Mesenchymal stem cell (in vitro differentiated cells and primary cell): ENCODE results near the gene PLXDC1.
"Not testable (repeated sequence)": the region's sequence is repeated elsewhere in the genome, so short reads cannot be mapped to it uniquely, and the experiment has no call there.

Experiments
- DNase-seq: peaks from one replicate; pipeline ENCODE4 v3.0.0-alpha.2; 2013
- H2AFZ ChIP-seq: one replicate; pipeline ENCODE4 v1.6.1; 2013; ENCODE audit warnings: low read depth, mild to moderate bottlenecking, control low read depth, inconsistent platforms, low read length, moderate library complexity
- H2AK5ac ChIP-seq: 2 replicates; pipeline ENCODE4 v1.6.1; 2013; ENCODE audit warnings: low read length, moderate library complexity, mild to moderate bottlenecking, inconsistent platforms; ENCODE audit not compliant: severe bottlenecking
- H2BK120ac ChIP-seq: one replicate; pipeline ENCODE4 v1.6.1; 2013; ENCODE audit warnings: low read depth, mild to moderate bottlenecking, inconsistent platforms, low read length, moderate library complexity
- H2BK12ac ChIP-seq, 2 experiments: one replicate each; pipeline ENCODE4 v1.6.1; 2013; ENCODE audit warnings: inconsistent platforms in 2 of 2, low read length in 2 of 2, mild to moderate bottlenecking in 2 of 2, moderate library complexity in 2 of 2, control low read depth in 1 of 2
- H2BK15ac ChIP-seq: one replicate; pipeline ENCODE4 v1.6.1; 2013; ENCODE audit warnings: mild to moderate bottlenecking, low read depth, inconsistent platforms; ENCODE audit not compliant: poor library complexity, severe bottlenecking
- H2BK5ac ChIP-seq: 2 replicates; pipeline ENCODE4 v1.6.1; 2013; ENCODE audit warnings: low read depth, mild to moderate bottlenecking, low read length, control low read depth, inconsistent platforms; ENCODE audit not compliant: poor library complexity, severe bottlenecking
- H3K14ac ChIP-seq, 2 experiments: one replicate each; pipeline ENCODE4 v1.6.1; 2013; ENCODE audit warnings: inconsistent platforms in 2 of 2, low read length in 2 of 2, control low read depth in 1 of 2, mild to moderate bottlenecking in 1 of 2, moderate library complexity in 1 of 2
- H3K18ac ChIP-seq, 2 experiments: one replicate each; pipeline ENCODE4 v1.6.1; 2013; ENCODE audit warnings: inconsistent platforms in 2 of 2, low read length in 2 of 2, control low read depth in 1 of 2, low read depth in 1 of 2, mild to moderate bottlenecking in 1 of 2
- H3K23ac ChIP-seq, 2 experiments: one replicate each; pipeline ENCODE4 v1.6.1; 2013; ENCODE audit warnings: inconsistent platforms in 2 of 2, low read length in 2 of 2, mild to moderate bottlenecking in 2 of 2, moderate library complexity in 2 of 2, control low read depth in 1 of 2
- H3K27ac ChIP-seq: 2 replicates; pipeline ENCODE4 v1.5.1; 2013; ENCODE audit warnings: mild to moderate bottlenecking, moderate library complexity, low read length, control low read depth, inconsistent platforms; ENCODE audit not compliant: poor library complexity, severe bottlenecking
- H3K27me3 ChIP-seq, 2 experiments: 2 replicates each; pipeline versions ENCODE4 v1.6.1 to v1.7.0; 2013; ENCODE audit warnings: low read length in 2 of 2, mild to moderate bottlenecking in 2 of 2, moderate library complexity in 2 of 2, control low read depth in 1 of 2, inconsistent platforms in 1 of 2; ENCODE audit not compliant: control insufficient read depth in 1 of 2, insufficient read depth in 1 of 2
- H3K36me3 ChIP-seq, 2 experiments: 2 replicates each; pipeline versions ENCODE4 v1.6.1 to v1.7.0; 2013; ENCODE audit warnings: low read length in 2 of 2, control low read depth in 1 of 2, inconsistent platforms in 1 of 2, low read depth in 1 of 2, mild to moderate bottlenecking in 1 of 2; ENCODE audit not compliant: insufficient read depth in 2 of 2, control insufficient read depth in 1 of 2
- H3K4ac ChIP-seq, 2 experiments: one replicate each; pipeline ENCODE4 v1.6.1; 2013; ENCODE audit warnings: inconsistent platforms in 2 of 2, low read length in 2 of 2, mild to moderate bottlenecking in 2 of 2, moderate library complexity in 2 of 2, control low read depth in 1 of 2, low read depth in 1 of 2
- H3K4me1 ChIP-seq: 2 replicates; pipeline ENCODE4 v1.6.1; 2013; ENCODE audit warnings: low read depth, low read length, control low read depth; ENCODE audit not compliant: control insufficient read depth, insufficient read depth
- H3K4me2 ChIP-seq: 2 replicates; pipeline ENCODE4 v1.6.1; 2013; ENCODE audit warnings: low read length, mild to moderate bottlenecking, inconsistent platforms; ENCODE audit not compliant: poor library complexity, severe bottlenecking
- H3K4me3 ChIP-seq, 2 experiments: 2 replicates each; pipeline versions ENCODE4 v1.5.1 to v1.7.0; 2013; ENCODE audit warnings: low read length in 2 of 2, mild to moderate bottlenecking in 2 of 2, control low read depth in 1 of 2, low read depth in 1 of 2; ENCODE audit not compliant: insufficient read depth in 1 of 2
- H3K79me1 ChIP-seq: replicated peaks from 2 replicates; pipeline ENCODE4 v1.6.1; 2013; ENCODE audit warnings: mild to moderate bottlenecking, control low read depth, low read length, inconsistent platforms; ENCODE audit not compliant: poor library complexity, severe bottlenecking
- H3K9ac ChIP-seq: 2 replicates; pipeline ENCODE4 v1.7.0; 2013; ENCODE audit warnings: mild to moderate bottlenecking, low read length, moderate library complexity
- H3K9me3 ChIP-seq: 2 replicates; pipeline ENCODE4 v1.7.0; 2013; ENCODE audit warnings: mild to moderate bottlenecking, low read length; ENCODE audit not compliant: control insufficient read depth
- H4K8ac ChIP-seq: one replicate; pipeline ENCODE4 v1.6.1; 2013; ENCODE audit warnings: inconsistent platforms, mild to moderate bottlenecking, low read length, moderate library complexity
- H4K91ac ChIP-seq: one replicate; pipeline ENCODE4 v1.6.1; 2013; ENCODE audit warnings: mild to moderate bottlenecking, low read length, inconsistent platforms
- WGBS: methylation state at CpG from one replicate; pipeline ENCODE4 v1.1.7; 2013; ENCODE audit warnings: mixed read lengths; 5-methylcytosine and 5-hydroxymethylcytosine counted together

Gene PLXDC1

GRCh38 chr17:39122991-39123390, 28.4 kb downstream of the PLXDC1 start:
- H3K36me3 ChIP-seq = peaks cover 0 to 3% of the 10 kb centered on the region in 2 experiments
- H3K9me3 ChIP-seq = no peaks in the 10 kb centered on the region
- H3K23ac ChIP-seq = no peak overlapping the region
- H3K4me1 ChIP-seq = no peaks in the 10 kb centered on the region
- no peak overlapping the region for H3K18ac ChIP-seq
- H3K4ac ChIP-seq = no peak overlapping the region
- no peak overlapping the region for H2BK12ac ChIP-seq
- no peak overlapping the region for H2AK5ac ChIP-seq
- H3K14ac ChIP-seq = no peak overlapping the region
- no peaks in the 10 kb centered on the region for H3K27me3 ChIP-seq
- no peak for DNase-seq
- no peak overlapping the region for H2BK5ac ChIP-seq
- H4K8ac ChIP-seq = no peak overlapping the region
- no peak overlapping the region for H2BK15ac ChIP-seq
- no peak overlapping the region for H4K91ac ChIP-seq
- no peaks in the 10 kb centered on the region for H3K79me1 ChIP-seq
- H2BK120ac ChIP-seq = no peak overlapping the region
- no peak overlapping the region for H3K4me3 ChIP-seq
- H3K9ac ChIP-seq = no peak overlapping the region
- no peak overlapping the region for H3K27ac ChIP-seq
- 94% methylated on average over 7 of the region's 7 CpGs for WGBS
- no peak overlapping the region for H2AFZ ChIP-seq
- no peak overlapping the region for H3K4me2 ChIP-seq

DNA sequence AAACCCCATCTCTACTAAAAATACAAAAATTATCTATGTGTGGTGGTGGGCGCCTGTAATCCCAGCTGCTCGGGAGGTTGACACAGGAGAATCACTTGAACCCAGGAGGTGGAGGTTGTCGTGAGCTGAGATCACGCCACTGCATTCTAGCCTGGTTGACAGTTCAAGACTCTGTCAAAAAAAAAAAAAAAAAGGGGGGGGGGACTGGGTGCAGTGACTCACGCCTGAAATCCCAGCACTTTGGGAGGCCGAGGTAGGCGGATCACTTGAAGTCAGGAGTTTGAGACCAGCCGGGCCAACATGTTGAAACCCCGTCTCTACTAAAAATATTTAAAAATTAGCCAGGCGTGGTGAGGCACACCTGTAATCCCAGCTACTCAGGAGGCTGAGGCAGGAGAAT, 29.5 kb downstream of the PLXDC1 start:
- H2BK12ac ChIP-seq, H3K9ac ChIP-seq, H3K79me1 ChIP-seq, H3K4me3 ChIP-seq, H3K4me2 ChIP-seq, H3K27ac ChIP-seq, H2BK15ac ChIP-seq, DNase-seq, H3K4ac ChIP-seq, H2BK5ac ChIP-seq, H3K23ac ChIP-seq, H2BK120ac ChIP-seq, H3K9me3 ChIP-seq, H3K14ac ChIP-seq, H2AFZ ChIP-seq, H3K18ac ChIP-seq, H3K27me3 ChIP-seq, H4K8ac ChIP-seq, H2AK5ac ChIP-seq, H3K36me3 ChIP-seq, H3K4me1 ChIP-seq, H4K91ac ChIP-seq: not testable (repeated sequence)
- WGBS = 81% methylated on average over 8 of the region's 10 CpGs

- Histone ChIP-seq H2AFZ (no peak overlapping the region), H4K8ac (no peak overlapping the region), H3K36me3 (no peaks in the 10 kb centered on the region), H2BK120ac (no peak overlapping the region), H3K4me1 (peaks cover 7% of the 10 kb centered on the region), H3K9ac (no peak overlapping the region), H2BK5ac (no peak overlapping the region), H3K14ac (no peak overlapping the region), H3K4me3 (no peak overlapping the region), H3K23ac (no peak overlapping the region), H3K79me1 (no peaks in the 10 kb centered on the region), H3K9me3 (no peaks in the 10 kb centered on the region), H3K4ac (no peak overlapping the region), H3K4me2 (no peak overlapping the region), H2BK15ac (no peak overlapping the region), H3K18ac (no peak overlapping the region), H2BK12ac (no peak overlapping the region), H2AK5ac (no peak overlapping the region), H4K91ac (no peak overlapping the region), H3K27me3 (peaks cover 0 to 11% of the 10 kb centered on the region in 2 experiments), H3K27ac (no peak overlapping the region)
- DNase-seq = no peak
- 100% methylated on average over 3 of the region's 5 CpGs for WGBS
Measured at GRCh38 chr17:39118674-39119419, 32.6 kb downstream of the PLXDC1 start.

DNA sequence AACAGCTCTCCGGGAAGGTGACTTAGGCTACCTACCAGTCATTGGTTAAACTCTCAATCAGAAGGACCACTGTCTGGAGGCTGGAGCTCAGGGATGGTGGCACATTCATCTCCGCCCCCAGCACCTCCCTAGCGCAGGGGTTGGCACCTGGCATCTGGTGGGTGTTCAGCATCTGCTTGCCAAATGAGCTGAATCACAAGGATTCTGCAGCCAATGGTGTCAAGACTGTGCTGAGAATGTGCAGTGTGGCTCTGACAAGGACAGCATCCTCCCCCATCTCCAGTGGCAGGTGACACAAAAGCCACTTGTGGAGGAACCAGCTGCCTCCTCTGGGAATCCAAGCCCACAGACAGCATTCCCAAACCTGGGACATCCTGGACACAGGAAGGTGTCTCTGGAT, 35.2 kb downstream of the PLXDC1 start:
- no peak overlapping the region for H3K4me3 ChIP-seq
- no peaks in the 10 kb centered on the region for H3K36me3 ChIP-seq
- H4K91ac ChIP-seq = no peak overlapping the region
- H2BK5ac ChIP-seq = no peak overlapping the region
- no peak overlapping the region for H2BK12ac ChIP-seq
- no peak overlapping the region for H3K18ac ChIP-seq
- H3K27me3 ChIP-seq = peaks cover 0 to 14% of the 10 kb centered on the region in 2 experiments
- H4K8ac ChIP-seq = no peak overlapping the region
- no peak overlapping the region for H3K4ac ChIP-seq
- no peak for DNase-seq
- no peak overlapping the region for H2BK15ac ChIP-seq
- no peak overlapping the region for H3K9ac ChIP-seq
- no peak overlapping the region for H3K4me2 ChIP-seq
- H2AK5ac ChIP-seq = no peak overlapping the region
- no peak overlapping the region for H3K23ac ChIP-seq
- no peaks in the 10 kb centered on the region for H3K9me3 ChIP-seq
- H3K79me1 ChIP-seq = no peaks in the 10 kb centered on the region
- H3K27ac ChIP-seq = no peak overlapping the region
- H2AFZ ChIP-seq = no peak overlapping the region
- peaks cover 7% of the 10 kb centered on the region for H3K4me1 ChIP-seq
- H3K14ac ChIP-seq = no peak overlapping the region
- 60% methylated on average over 3 of the region's 3 CpGs for WGBS
- no peak overlapping the region for H2BK120ac ChIP-seq
